K562 (cell line): ENCODE measurements around the gene CD164. TPM values are rescaled to one million over a fixed set of nuclear protein-coding genes. Genes with fewer than 3 reads are reported as not detected.

ENCODE experiments used
- ATAC-seq: fragments of 200-7000 bp; cut with Tn5 transposase; 3 replicates; pipeline ENCODE4 v1.9.1; 2020; ENCODE audit warnings: moderate library complexity
- BruUV-seq: library from RNA; stranded (reverse); fragments of 400-500 nt; replicated peaks from 2 replicates; lab custom pipeline; 2021; lab: Mats Ljungman, UMichigan
- CTCF ChIA-PET: fragments of 300-600 bp; formaldehyde crosslinking; extraction: SDS; loops from one replicate; lab custom pipeline; 2021; ENCODE audit warnings: low intra/inter-chr PET ratio; lab: Yijun Ruan, JAX
- POLR2A ChIA-PET: fragments of 300-600, 350-650 bp; sonication (Branson Sonifier 250); formaldehyde crosslinking; extraction: SDS; loops from one replicate; lab custom pipeline; 2021; ENCODE audit warnings: antibody characterized with exemption, inconsistent platforms; lab: Yijun Ruan, JAX
- DNase-seq, 4 experiments: peaks; one replicate each; pipeline versions ENCODE4 v3.0.0 to v3.0.0-alpha.2; 2011 to 2018; ENCODE audit warnings: low spot score in 3 of 4, mixed read lengths in 3 of 4; ENCODE audit errors: extremely low read depth in 1 of 4
- FAIRE-seq: peaks from 2 replicates; lab custom pipeline; 2011; peaks lifted over from hg19 to GRCh38; lab: Jason Lieb, UNC
- H2AFZ ChIP-seq: 2 replicates; pipeline ENCODE4 v1.6.0; 2011; ENCODE audit warnings: low read depth, low read length, control low read depth, inconsistent platforms
- H3K27ac ChIP-seq: fragments of 200-600 bp; 3 replicates; pipeline ENCODE4 v1.8.0; 2011; ENCODE audit warnings: low read depth, mild to moderate bottlenecking, control low read depth, inconsistent platforms, low read length, moderate library complexity, mixed read lengths; ENCODE audit errors: extremely low read depth
- H3K27me3 ChIP-seq, 2 experiments: fragments of 300-600 bp in 1 of 2; 2 replicates in 1 of 2; 3 replicates in 1 of 2; pipeline versions ENCODE4 v1.6.0 to v1.8.0; 2011; ENCODE audit warnings: inconsistent platforms in 2 of 2, low read length in 2 of 2, mild to moderate bottlenecking in 1 of 2, mixed read lengths in 1 of 2, moderate library complexity in 1 of 2; ENCODE audit not compliant: control insufficient read depth in 2 of 2, insufficient read depth in 2 of 2
- H3K36me3 ChIP-seq: fragments of 300-600 bp; 3 replicates; pipeline ENCODE4 v1.8.0; 2011; ENCODE audit warnings: mild to moderate bottlenecking, low read length, inconsistent platforms; ENCODE audit not compliant: control insufficient read depth, insufficient read depth
- H3K4me1 ChIP-seq, 2 experiments: fragments of 200-600 bp in 1 of 2; replicated peaks in 1 of 2; 2 replicates in 1 of 2; 3 replicates in 1 of 2; pipeline versions ENCODE4 v1.5.1 to v1.8.0; 2011; ENCODE audit warnings: inconsistent platforms in 2 of 2, low read length in 2 of 2, mild to moderate bottlenecking in 1 of 2, mixed read lengths in 1 of 2, moderate library complexity in 1 of 2; ENCODE audit not compliant: control insufficient read depth in 2 of 2, insufficient read depth in 2 of 2
- H3K4me2 ChIP-seq: 2 replicates; pipeline ENCODE4 v1.6.1; 2011; ENCODE audit warnings: low read length, control low read depth, inconsistent platforms, mixed read lengths; ENCODE audit not compliant: insufficient read depth
- H3K4me3 ChIP-seq: fragments of 200-600 bp; sonication (generic), shearing (Covaris generic); 2 replicates; pipeline ENCODE4 v1.5.1; 2016; ENCODE audit warnings: control low read depth, inconsistent platforms
- H3K79me2 ChIP-seq: fragments of 200-600 bp; 3 replicates; pipeline ENCODE4 v1.8.0; 2011; ENCODE audit warnings: low read length, inconsistent platforms; ENCODE audit not compliant: control insufficient read depth, insufficient read depth
- H3K9ac ChIP-seq, 2 experiments: 2 replicates each; pipeline versions ENCODE4 v1.6.0 to v1.6.1; 2011; ENCODE audit warnings: low read depth in 2 of 2, low read length in 2 of 2, control low read depth in 1 of 2, inconsistent platforms in 1 of 2, mild to moderate bottlenecking in 1 of 2, mixed read lengths in 1 of 2; ENCODE audit not compliant: insufficient read depth in 1 of 2
- H3K9me1 ChIP-seq: one replicate; pipeline ENCODE4 v1.6.0; 2011; ENCODE audit warnings: inconsistent platforms, mild to moderate bottlenecking, low read length, moderate library complexity; ENCODE audit not compliant: control insufficient read depth, insufficient read depth
- H3K9me3 ChIP-seq: replicated peaks from 2 replicates; pipeline ENCODE4 v1.5.1; 2011; ENCODE audit warnings: low read depth, low read length, inconsistent platforms; ENCODE audit not compliant: control insufficient read depth, insufficient read depth
- H4K20me1 ChIP-seq: replicated peaks from 2 replicates; pipeline ENCODE4 v1.6.1; 2011; ENCODE audit warnings: low read length, inconsistent platforms, mixed read lengths; ENCODE audit not compliant: control insufficient read depth, insufficient read depth
- ELF2 ChIP-seq: fragments of 250-450 bp; sonication (Bioruptor Pico); IDR thresholded peaks from 2 replicates; pipeline ENCODE4 v1.5.0; 2021; ENCODE audit warnings: mild to moderate bottlenecking
- MCM2 ChIP-seq: fragments of 450-650 bp; IDR thresholded peaks from 2 replicates; pipeline ENCODE4 v1.6.1; 2017; ENCODE audit warnings: low read depth, mild to moderate bottlenecking
- NR2C2 ChIP-seq, 2 experiments: fragments of 200-800 bp in 1 of 2; sonication (Bioruptor generic) in 1 of 2; sonication (generic) in 1 of 2; formaldehyde crosslinking in 1 of 2; IDR thresholded peaks; 2 replicates each; pipeline versions ENCODE4 v1.6.1 to v1.8.0; 2016 to 2022; ENCODE audit warnings: mild to moderate bottlenecking in 1 of 2, missing compliant biosample characterization in 1 of 2, missing genetic modification characterization in 1 of 2, missing genetic modification reagents in 1 of 2
- SAP30 ChIP-seq: fragments of 200-600 bp; sonication (generic); IDR thresholded peaks from 2 replicates; pipeline ENCODE4 v1.6.1; 2012; ENCODE audit warnings: borderline replicate concordance, low read depth, mild to moderate bottlenecking, moderate library complexity, low read length, control low read depth, inconsistent platforms; ENCODE audit not compliant: insufficient read depth, poor library complexity, severe bottlenecking
- SP2 ChIP-seq: IDR thresholded peaks from 2 replicates; pipeline ENCODE4 v1.6.1; 2011; ENCODE audit warnings: mild to moderate bottlenecking, low read depth, low read length, moderate library complexity; ENCODE audit not compliant: poor library complexity, severe bottlenecking; ENCODE audit errors: extremely low read depth
- SRSF9 ChIP-seq: fragments of 200-400 bp; formaldehyde crosslinking; IDR thresholded peaks from 2 replicates; pipeline ENCODE4 v1.6.1; 2017; ENCODE audit warnings: low read depth, low read length, borderline replicate concordance
- TGIF2 ChIP-seq: sonication (generic); formaldehyde crosslinking; IDR thresholded peaks from 2 replicates; pipeline ENCODE4 v1.8.1; 2022; ENCODE audit warnings: mild to moderate bottlenecking, missing genetic modification reagents, moderate library complexity
- XRCC4 ChIP-seq: IDR thresholded peaks from one replicate; pipeline ENCODE4 v1.6.1; 2011; ENCODE audit not compliant: insufficient read depth, insufficient read length; ENCODE audit errors: extremely low read depth
- WGBS: fragments of 100-300 bp; shearing (Covaris generic); methylation state at CpG from one replicate; pipeline ENCODE4 v1.1.6; 2016; ENCODE audit warnings: low coverage, mixed read lengths; ENCODE audit not compliant: insufficient coverage; ENCODE audit errors: missing lambda C conversion rate; 5-methylcytosine and 5-hydroxymethylcytosine counted together
- in situ Hi-C: fragments of 300-500 bp; cut with MboI; formaldehyde crosslinking; loops from 4 replicates; pipeline ENCODE4 v1.15.0; 2018; ENCODE audit warnings: inconsistent platforms, mixed read lengths
- intact Hi-C: fragments of 100-400 bp; cut with micrococcal nuclease; formaldehyde crosslinking; loops from 2 replicates; pipeline ENCODE4 v1.14.2; 2022
- polyA plus RNA-seq, 8 experiments: library from polyadenylated mRNA; depleted of rRNA in 4 of 8; stranded (reverse) in 5 of 8; unstranded in 3 of 8; fragments of >200 nt; fragmentation: Nextera tagmentation in 2 of 8; fragmentation: Illumina TruSeq in 1 of 8; extraction: Ambion mirVana in 2 of 8; extraction: Trizol in 1 of 8; gene quantifications; 2 replicates each; pipeline versions ENCODE4 v1.2.1 to v1.2.3, GENCODE V29; 2011 to 2014; ENCODE audit warnings: inconsistent platforms in 1 of 8, missing spikeins in 1 of 8
- total RNA-seq, 7 experiments: library from RNA; depleted of rRNA in 6 of 7; stranded (reverse); fragments of >200 nt in 6 of 7; fragmentation: Illumina TruSeq in 2 of 7; extraction: Trizol in 2 of 7; gene quantifications; 2 replicates each; pipeline versions ENCODE4 v1.2.1 to v1.2.3, GENCODE V29; 2011 to 2021; ENCODE audit warnings: low replicate concordance in 1 of 7
- TF ChIP-seq, protein P1 (sequence below): sonication (generic); formaldehyde crosslinking; IDR thresholded peaks from 2 replicates; pipeline ENCODE4 v1.8.1; 2022; ENCODE audit warnings: missing genetic modification reagents
- TF ChIP-seq, protein P2 (sequence below): fragments of 450-650 bp; formaldehyde crosslinking; IDR thresholded peaks from 2 replicates; pipeline ENCODE4 v1.4.0; 2020; ENCODE audit warnings: mild to moderate bottlenecking, moderate library complexity
- TF ChIP-seq, protein P3 (sequence below): sonication (generic); formaldehyde crosslinking; IDR thresholded peaks from 2 replicates; pipeline ENCODE4 v1.8.0; 2022; ENCODE audit warnings: mild to moderate bottlenecking, missing genetic modification reagents, borderline replicate concordance

CD164 gene
- total and polyA plus RNA-seq, 9 of the 15 experiments (the other 6 are each of a cell fraction or from before 2014, with no cell fraction given), result 79.5 to 317 (median 165) TPM

DNA sequence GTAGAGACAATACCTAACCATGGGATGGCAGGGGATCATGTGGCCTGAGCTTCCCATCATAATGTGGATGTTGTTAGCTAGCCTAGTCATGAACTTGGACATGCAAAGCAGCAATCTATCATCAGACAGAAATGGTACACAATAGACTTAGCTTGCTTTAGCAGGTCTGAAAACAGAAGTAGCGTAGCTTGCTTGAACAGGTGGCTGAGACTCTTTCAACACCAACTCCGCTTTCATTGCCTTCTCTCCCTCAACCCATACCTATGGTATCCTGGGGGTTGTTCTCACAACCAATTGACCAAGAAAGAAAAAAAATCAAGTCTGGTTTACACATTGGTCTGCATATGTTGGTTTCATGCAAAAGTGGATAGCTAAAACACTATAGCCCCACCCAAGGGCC lies 23.0 kb downstream of the CD164 start:
- Histone ChIP-seq H3K79me2 (peaks cover 4% of the 10 kb centered on the region; the same call in 2 of the 3 replicates), H3K27ac (no peak overlapping the region), H3K9me3 (peaks cover 13% of the 10 kb centered on the region), H2AFZ (no peak overlapping the region), H3K4me2 (no peak overlapping the region), H3K9ac (no peak overlapping the region), H3K27me3 (no peaks in the 10 kb centered on the region), H3K4me3 (no peak overlapping the region), H3K36me3 (peaks cover 77% of the 10 kb centered on the region; the same call in 2 of the 3 replicates), H3K4me1 (no peaks in the 10 kb centered on the region), H3K9me1 (no peaks in the 10 kb centered on the region), H4K20me1 (no peaks in the 10 kb centered on the region)
- ATAC-seq, result no peak
- no peak for TF ChIP-seq ELF2 (CRISPR knock-in tag)
- no peak for TF ChIP-seq SP2
- no peak for TF ChIP-seq SAP30
- no peak for TF ChIP-seq MCM2
- TF ChIP-seq NR2C2 (CRISPR knock-in tag; IDR thresholded peaks at IDR 0.05), result no peak
- TF ChIP-seq NR2C2 (tag; IDR thresholded peaks at IDR 0.05), result no peak
- TF ChIP-seq TGIF2 (CRISPR knock-in tag), result no peak
- TF ChIP-seq, protein P1, sequence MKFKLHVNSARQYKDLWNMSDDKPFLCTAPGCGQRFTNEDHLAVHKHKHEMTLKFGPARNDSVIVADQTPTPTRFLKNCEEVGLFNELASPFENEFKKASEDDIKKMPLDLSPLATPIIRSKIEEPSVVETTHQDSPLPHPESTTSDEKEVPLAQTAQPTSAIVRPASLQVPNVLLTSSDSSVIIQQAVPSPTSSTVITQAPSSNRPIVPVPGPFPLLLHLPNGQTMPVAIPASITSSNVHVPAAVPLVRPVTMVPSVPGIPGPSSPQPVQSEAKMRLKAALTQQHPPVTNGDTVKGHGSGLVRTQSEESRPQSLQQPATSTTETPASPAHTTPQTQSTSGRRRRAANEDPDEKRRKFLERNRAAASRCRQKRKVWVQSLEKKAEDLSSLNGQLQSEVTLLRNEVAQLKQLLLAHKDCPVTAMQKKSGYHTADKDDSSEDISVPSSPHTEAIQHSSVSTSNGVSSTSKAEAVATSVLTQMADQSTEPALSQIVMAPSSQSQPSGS (CRISPR knock-in tag), result no peak
- TF ChIP-seq, protein P2, sequence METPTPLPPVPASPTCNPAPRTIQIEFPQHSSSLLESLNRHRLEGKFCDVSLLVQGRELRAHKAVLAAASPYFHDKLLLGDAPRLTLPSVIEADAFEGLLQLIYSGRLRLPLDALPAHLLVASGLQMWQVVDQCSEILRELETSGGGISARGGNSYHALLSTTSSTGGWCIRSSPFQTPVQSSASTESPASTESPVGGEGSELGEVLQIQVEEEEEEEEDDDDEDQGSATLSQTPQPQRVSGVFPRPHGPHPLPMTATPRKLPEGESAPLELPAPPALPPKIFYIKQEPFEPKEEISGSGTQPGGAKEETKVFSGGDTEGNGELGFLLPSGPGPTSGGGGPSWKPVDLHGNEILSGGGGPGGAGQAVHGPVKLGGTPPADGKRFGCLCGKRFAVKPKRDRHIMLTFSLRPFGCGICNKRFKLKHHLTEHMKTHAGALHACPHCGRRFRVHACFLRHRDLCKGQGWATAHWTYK (CRISPR knock-in tag), result no peak
- TF ChIP-seq XRCC4, result no peak
- TF ChIP-seq, protein P3, sequence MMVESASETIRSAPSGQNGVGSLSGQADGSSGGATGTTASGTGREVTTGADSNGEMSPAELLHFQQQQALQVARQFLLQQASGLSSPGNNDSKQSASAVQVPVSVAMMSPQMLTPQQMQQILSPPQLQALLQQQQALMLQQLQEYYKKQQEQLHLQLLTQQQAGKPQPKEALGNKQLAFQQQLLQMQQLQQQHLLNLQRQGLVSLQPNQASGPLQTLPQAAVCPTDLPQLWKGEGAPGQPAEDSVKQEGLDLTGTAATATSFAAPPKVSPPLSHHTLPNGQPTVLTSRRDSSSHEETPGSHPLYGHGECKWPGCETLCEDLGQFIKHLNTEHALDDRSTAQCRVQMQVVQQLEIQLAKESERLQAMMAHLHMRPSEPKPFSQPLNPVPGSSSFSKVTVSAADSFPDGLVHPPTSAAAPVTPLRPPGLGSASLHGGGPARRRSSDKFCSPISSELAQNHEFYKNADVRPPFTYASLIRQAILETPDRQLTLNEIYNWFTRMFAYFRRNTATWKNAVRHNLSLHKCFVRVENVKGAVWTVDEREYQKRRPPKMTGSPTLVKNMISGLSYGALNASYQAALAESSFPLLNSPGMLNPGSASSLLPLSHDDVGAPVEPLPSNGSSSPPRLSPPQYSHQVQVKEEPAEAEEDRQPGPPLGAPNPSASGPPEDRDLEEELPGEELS (CRISPR knock-in tag), result no peak
- no peak for TF ChIP-seq SRSF9
- no peak for FAIRE-seq
- no peak for DNase-seq
- CTCF ChIA-PET, result no interaction called here
- in situ Hi-C loops (no loop called here), intact Hi-C loops (no loop called here)
- 96% methylated on average over 2 of the region's 2 CpGs for WGBS
- BruUV-seq, result no TSS peak
- POLR2A ChIA-PET, result interaction anchor here (0.5 to 4.1 kb wide), 6 partner anchors 9 to 334 kb away, joined by 3 to 32 read pairs (median 3); partner anchors contain the start of genes CD164 and CEP57L1
